ENCODE results near the gene TULP1. TPM values are rescaled to one million over a fixed set of nuclear protein-coding genes. Genes with fewer than 3 reads are reported as not detected.

TULP1 gene
- total and polyA plus RNA-seq, 2 of the 8 experiments (the other 6 are each of a cell fraction or from before 2014, with no cell fraction given) = 3.2 to 6.8 TPM

DNA sequence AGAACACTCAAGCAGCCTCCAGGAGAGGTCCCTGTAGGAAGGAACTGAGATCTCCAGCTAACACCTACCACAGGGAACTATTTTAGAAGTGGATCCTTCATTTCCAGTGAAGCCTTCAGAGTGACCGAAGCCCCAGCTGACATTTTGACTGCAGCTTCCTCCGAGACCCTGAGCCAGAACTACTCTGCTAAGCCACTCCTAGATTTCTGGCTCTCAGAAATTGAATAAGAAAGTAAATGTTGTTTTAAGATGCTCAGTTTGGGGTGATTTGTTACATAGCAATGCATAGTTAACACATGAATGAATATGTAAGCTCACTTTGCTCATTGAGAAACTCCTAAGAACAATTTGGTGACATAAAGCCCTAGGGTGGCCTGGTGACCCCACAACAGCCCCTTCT, 5.5 kb downstream of the TULP1 start:
- H4K91ac ChIP-seq (replicated peaks; ENCODE audit: insufficient read length, low read length) = no peak overlapping the region
- no peak for TF ChIP-seq SIRT6 (IDR thresholded peaks at IDR 0.05; ENCODE audit: low read length)
- TF ChIP-seq POLR2AphosphoS5 (IDR thresholded peaks at IDR 0.05; ENCODE audit: low read depth, low read length) = no peak
- TF ChIP-seq, protein P1, sequence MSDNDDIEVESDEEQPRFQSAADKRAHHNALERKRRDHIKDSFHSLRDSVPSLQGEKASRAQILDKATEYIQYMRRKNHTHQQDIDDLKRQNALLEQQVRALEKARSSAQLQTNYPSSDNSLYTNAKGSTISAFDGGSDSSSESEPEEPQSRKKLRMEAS (IDR thresholded peaks at IDR 0.05) = no peak
- TF ChIP-seq RFX5 (IDR thresholded peaks at IDR 0.05; ENCODE audit: borderline replicate concordance, low read depth, low read length) = no peak
- no peak for TF ChIP-seq BCL11A (IDR thresholded peaks at IDR 0.05; ENCODE audit: low read depth in 2 of 2, low read length in 2 of 2)
- no peak for TF ChIP-seq BACH1 (IDR thresholded peaks at IDR 0.05; ENCODE audit: low read length)
- no peak for TF ChIP-seq KDM1A (IDR thresholded peaks at IDR 0.05; ENCODE audit: borderline replicate concordance, low read length)
- no peak for TF ChIP-seq BRCA1 (IDR thresholded peaks at IDR 0.05; ENCODE audit: low read depth, low read length)
- TF ChIP-seq SIN3A (conservative IDR thresholded peaks at IDR 0.05 in 1 of 2, IDR thresholded peaks at IDR 0.05 in 1 of 2; ENCODE audit: low read depth in 1 of 2, low read length in 2 of 2) = no peak
- no peak for TF ChIP-seq KDM4A (IDR thresholded peaks at IDR 0.05; ENCODE audit: low read depth, low read length, severe bottlenecking)
- TF ChIP-seq CBX8 (IDR thresholded peaks at IDR 0.05; ENCODE audit: borderline replicate concordance, low read depth, low read length) = no peak
- no peak overlapping the region for H3K4me2 ChIP-seq (ENCODE audit: insufficient read depth in 1 of 2, low read depth in 2 of 2, low read length in 2 of 2)
- H3K23me2 ChIP-seq (ENCODE audit: low read depth, low read length) = no peaks in the 10 kb centered on the region; the same call in 1 of the 2 replicates
- no peak overlapping the region for H3K9ac ChIP-seq (replicated peaks in 1 of 4; ENCODE audit: extremely low read depth in 1 of 4, low read depth in 3 of 4, low read length in 3 of 4)
- H3K79me1 ChIP-seq (ENCODE audit: low read depth, low read length) = no peaks in the 10 kb centered on the region
- no peak overlapping the region for H2AK5ac ChIP-seq (ENCODE audit: low read depth, low read length)
- H2BK15ac ChIP-seq (ENCODE audit: low read length) = no peak overlapping the region
- no peaks in the 10 kb centered on the region for H3K36me3 ChIP-seq (ENCODE audit: control insufficient read depth in 2 of 4, insufficient read depth in 4 of 4, low read length in 3 of 4)
- no peak overlapping the region for H2BK120ac ChIP-seq (replicated peaks; ENCODE audit: low read depth, low read length)
- WGBS, 2 experiments (ENCODE audit: extremely low coverage in 1 of 2, insufficient coverage in 1 of 2, insufficient read length in 1 of 2, insufficient replicate concordance in 2 of 2, low coverage in 1 of 2, low lambda C conversion rate in 2 of 2, missing lambda C conversion rate in 1 of 2) = 86% methylated on average over 2 of the region's 2 CpGs; no CpG with 5 or more reads in 1 of the 2 experiments
- H2BK12ac ChIP-seq (ENCODE audit: low read depth, low read length) = no peak overlapping the region
- H4K5ac ChIP-seq (ENCODE audit: insufficient read length, low read depth, low read length) = no peak overlapping the region
- H3K4me1 ChIP-seq (replicated peaks in 1 of 4; ENCODE audit: control insufficient read depth in 3 of 4, insufficient read depth in 4 of 4, low read length in 3 of 4) = peaks cover 6 to 33% (median 19%) of the 10 kb centered on the region in 4 experiments
- POLR2A ChIA-PET (ENCODE audit: partially characterized antibody) = interaction anchor here (0.6 to 37.6 kb wide), 3 partner anchors 10 to 447 kb away, joined by 3 to 1319 read pairs (median 54); partner anchors contain the start of genes RPL10A and TEAD3
- H3K27me3 ChIP-seq (replicated peaks in 1 of 4; ENCODE audit: control insufficient read depth in 3 of 4, extremely low read depth in 1 of 4, insufficient read depth in 3 of 4, low read length in 3 of 4) = peaks cover 0 to 17% (median 6%) of the 10 kb centered on the region in 4 experiments; a peak in 5 of 7 replicates
- no peak overlapping the region for H2AFZ ChIP-seq (ENCODE audit: low read length)
- no peaks in the 10 kb centered on the region for H3K79me2 ChIP-seq (ENCODE audit: control insufficient read depth in 1 of 2, insufficient read depth in 2 of 2, low read length in 2 of 2)
- no peak overlapping the region for H3K56ac ChIP-seq (replicated peaks; ENCODE audit: insufficient read length, low read depth, low read length)
- H4K8ac ChIP-seq (ENCODE audit: extremely low read depth, insufficient read depth, low read length) = no peak overlapping the region
- FAIRE-seq (no peak), DNase-seq (ENCODE audit: low read depth in 1 of 2, low spot score in 2 of 2) (no peak)
- H3K23ac ChIP-seq (ENCODE audit: insufficient read length) = no peak overlapping the region
- no peak overlapping the region for H3K4me3 ChIP-seq (ENCODE audit: extremely low read depth in 1 of 4, insufficient read depth in 2 of 4, low read depth in 3 of 4, low read length in 4 of 4)
- H3K18ac ChIP-seq (ENCODE audit: extremely low read depth, low read length) = no peak overlapping the region
- no peak overlapping the region for H2BK20ac ChIP-seq (ENCODE audit: low read length)
- H4K20me1 ChIP-seq (replicated peaks in 1 of 2; ENCODE audit: control insufficient read depth in 1 of 2, insufficient read depth in 2 of 2, low read length in 2 of 2) = no peaks in the 10 kb centered on the region
- CTCF ChIA-PET (ENCODE audit: partially characterized antibody) = interaction anchor here (0.6 to 6.6 kb wide), 8 partner anchors 9 to 229 kb away, joined by 3 to 45 read pairs (median 3); no protein-coding TSS in a partner anchor
- no peaks in the 10 kb centered on the region for H3K9me3 ChIP-seq (ENCODE audit: insufficient read depth in 2 of 2, low read depth in 1 of 2, low read length in 1 of 2)
- no peak overlapping the region for H2BK5ac ChIP-seq (ENCODE audit: low read depth, low read length)
- H3K14ac ChIP-seq (ENCODE audit: insufficient read length) = no peak overlapping the region
- no peak overlapping the region for H3K27ac ChIP-seq (ENCODE audit: low read depth, low read length)
- H3K4ac ChIP-seq (replicated peaks; ENCODE audit: insufficient read length, low read depth, low read length) = no peak overlapping the region
